ENCODE results near the gene ASMT. TPM values are rescaled to one million over a fixed set of nuclear protein-coding genes. Genes with fewer than 3 reads are reported as not detected.
"Not testable (repeated sequence)": the region's sequence is repeated elsewhere in the genome, so short reads cannot be mapped to it uniquely, and the experiment has no call there.

The ASMT gene
- polyA plus RNA-seq, 3 donors: 0.69 TPM; not detected in 2

- intact Hi-C loops (cut with micrococcal nuclease): no loop called here
- TF ChIP-seq, protein P1, sequence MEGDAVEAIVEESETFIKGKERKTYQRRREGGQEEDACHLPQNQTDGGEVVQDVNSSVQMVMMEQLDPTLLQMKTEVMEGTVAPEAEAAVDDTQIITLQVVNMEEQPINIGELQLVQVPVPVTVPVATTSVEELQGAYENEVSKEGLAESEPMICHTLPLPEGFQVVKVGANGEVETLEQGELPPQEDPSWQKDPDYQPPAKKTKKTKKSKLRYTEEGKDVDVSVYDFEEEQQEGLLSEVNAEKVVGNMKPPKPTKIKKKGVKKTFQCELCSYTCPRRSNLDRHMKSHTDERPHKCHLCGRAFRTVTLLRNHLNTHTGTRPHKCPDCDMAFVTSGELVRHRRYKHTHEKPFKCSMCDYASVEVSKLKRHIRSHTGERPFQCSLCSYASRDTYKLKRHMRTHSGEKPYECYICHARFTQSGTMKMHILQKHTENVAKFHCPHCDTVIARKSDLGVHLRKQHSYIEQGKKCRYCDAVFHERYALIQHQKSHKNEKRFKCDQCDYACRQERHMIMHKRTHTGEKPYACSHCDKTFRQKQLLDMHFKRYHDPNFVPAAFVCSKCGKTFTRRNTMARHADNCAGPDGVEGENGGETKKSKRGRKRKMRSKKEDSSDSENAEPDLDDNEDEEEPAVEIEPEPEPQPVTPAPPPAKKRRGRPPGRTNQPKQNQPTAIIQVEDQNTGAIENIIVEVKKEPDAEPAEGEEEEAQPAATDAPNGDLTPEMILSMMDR (IDR thresholded peaks at IDR 0.05): no peak
- WGBS (ENCODE audit: insufficient coverage): 73% methylated on average over 17 of the region's 21 CpGs
Observed at GRCh38 chrX:1623691-1624090, 8.8 kb downstream of the ASMT start.

GRCh38 chrX:1624158-1624860 lies 9.4 kb downstream of the ASMT start:
- H3K36me3 ChIP-seq (replicated peaks in 1 of 2; ENCODE audit: control insufficient read depth in 1 of 2, insufficient read depth in 2 of 2, low read length in 2 of 2); H3K9ac ChIP-seq (ENCODE audit: insufficient read depth, low read length, poor library complexity, severe bottlenecking); H3K9me3 ChIP-seq (replicated peaks in 1 of 2; ENCODE audit: control insufficient read depth in 1 of 2, insufficient read depth in 1 of 2, low read length in 2 of 2); H3K4me3 ChIP-seq (replicated peaks in 1 of 3; ENCODE audit: low read depth in 2 of 3, low read length in 3 of 3); H3K9me3 Mint-ChIP-seq; H2AFZ ChIP-seq (ENCODE audit: insufficient read depth, low read depth, low read length, poor library complexity, severe bottlenecking); H3K27ac ChIP-seq (ENCODE audit: low read depth in 1 of 2, low read length in 2 of 2); H3K27ac Mint-ChIP-seq; DNase-seq; H3K27me3 ChIP-seq (ENCODE audit: control insufficient read depth in 2 of 2, insufficient read depth in 2 of 2, low read length in 2 of 2); H3K4me3 Mint-ChIP-seq; H4K20me1 ChIP-seq (ENCODE audit: insufficient read depth, low read length); H3K4me1 Mint-ChIP-seq; H3K4me2 ChIP-seq (replicated peaks; ENCODE audit: extremely low read depth, low read length, poor library complexity, severe bottlenecking); intact Hi-C loops (cut with micrococcal nuclease); H3K36me3 Mint-ChIP-seq; H3K4me1 ChIP-seq (ENCODE audit: control insufficient read depth in 1 of 2, insufficient read depth in 2 of 2, low read length in 2 of 2); H3K79me2 ChIP-seq (ENCODE audit: insufficient read depth, low read length): not testable (repeated sequence)
- H3K27me3 Mint-ChIP-seq (ENCODE audit: low read depth in 3 of 3): peaks cover 6 to 11% (median 7%) of the 10 kb centered on the region in 3 donors
- 93% methylated on average over 14 of the region's 14 CpGs for WGBS (ENCODE audit: insufficient coverage)

More at GRCh38 chrX:1623691-1624090, 8.8 kb downstream of the ASMT start:
- no peaks in the 10 kb centered on the region for H3K27me3 ChIP-seq (ENCODE audit: control insufficient read depth in 2 of 2, insufficient read depth in 2 of 2, low read length in 2 of 2)
- peaks cover 6 to 9% (median 6%) of the 10 kb centered on the region in 3 donors for H3K27me3 Mint-ChIP-seq (ENCODE audit: low read depth in 3 of 3)
- H3K4me1 Mint-ChIP-seq: peaks cover 10% of the 10 kb centered on the region
- no peak for DNase-seq
- no peaks in the 10 kb centered on the region for H3K79me2 ChIP-seq (ENCODE audit: insufficient read depth, low read length)
- no peak overlapping the region for H2AFZ ChIP-seq (ENCODE audit: insufficient read depth, low read depth, low read length, poor library complexity, severe bottlenecking)
- no peak overlapping the region for H3K27ac ChIP-seq (ENCODE audit: low read depth in 1 of 2, low read length in 2 of 2)
- no peak overlapping the region for H3K9ac ChIP-seq (ENCODE audit: insufficient read depth, low read length, poor library complexity, severe bottlenecking)
- H3K27ac Mint-ChIP-seq: no peak overlapping the region
- peaks cover 0 to 2% (median 0%) of the 10 kb centered on the region in 7 donors for H3K9me3 Mint-ChIP-seq
- no peaks in the 10 kb centered on the region for H4K20me1 ChIP-seq (ENCODE audit: insufficient read depth, low read length)
- H3K4me1 ChIP-seq (ENCODE audit: control insufficient read depth in 1 of 2, insufficient read depth in 2 of 2, low read length in 2 of 2): peaks cover 9 to 10% of the 10 kb centered on the region in 2 donors
- no peaks in the 10 kb centered on the region for H3K9me3 ChIP-seq (replicated peaks in 1 of 2; ENCODE audit: control insufficient read depth in 1 of 2, insufficient read depth in 1 of 2, low read length in 2 of 2)
- H3K36me3 ChIP-seq (replicated peaks in 1 of 2; ENCODE audit: control insufficient read depth in 1 of 2, insufficient read depth in 2 of 2, low read length in 2 of 2): no peaks in the 10 kb centered on the region
- no peaks in the 10 kb centered on the region for H3K36me3 Mint-ChIP-seq
- H3K4me3 Mint-ChIP-seq: no peak overlapping the region
- no peak overlapping the region for H3K4me3 ChIP-seq (replicated peaks in 1 of 3; ENCODE audit: low read depth in 2 of 3, low read length in 3 of 3)
- no peak overlapping the region for H3K4me2 ChIP-seq (replicated peaks; ENCODE audit: extremely low read depth, low read length, poor library complexity, severe bottlenecking)

GRCh38 chrX:1624861-1625215 lies 10.0 kb downstream of the ASMT start:
- H3K27ac Mint-ChIP-seq; H4K20me1 ChIP-seq (ENCODE audit: insufficient read depth, low read length); H3K79me2 ChIP-seq (ENCODE audit: insufficient read depth, low read length); DNase-seq; H3K4me3 ChIP-seq (replicated peaks in 1 of 3; ENCODE audit: low read depth in 2 of 3, low read length in 3 of 3); H3K4me2 ChIP-seq (replicated peaks; ENCODE audit: extremely low read depth, low read length, poor library complexity, severe bottlenecking); H2AFZ ChIP-seq (ENCODE audit: insufficient read depth, low read depth, low read length, poor library complexity, severe bottlenecking); H3K36me3 ChIP-seq (replicated peaks in 1 of 2; ENCODE audit: control insufficient read depth in 1 of 2, insufficient read depth in 2 of 2, low read length in 2 of 2); H3K4me3 Mint-ChIP-seq; H3K9ac ChIP-seq (ENCODE audit: insufficient read depth, low read length, poor library complexity, severe bottlenecking); H3K27ac ChIP-seq (ENCODE audit: low read depth in 1 of 2, low read length in 2 of 2); H3K27me3 ChIP-seq (ENCODE audit: control insufficient read depth in 2 of 2, insufficient read depth in 2 of 2, low read length in 2 of 2); H3K36me3 Mint-ChIP-seq; intact Hi-C loops (cut with micrococcal nuclease); H3K9me3 ChIP-seq (replicated peaks in 1 of 2; ENCODE audit: control insufficient read depth in 1 of 2, insufficient read depth in 1 of 2, low read length in 2 of 2); H3K4me1 Mint-ChIP-seq; H3K9me3 Mint-ChIP-seq; H3K4me1 ChIP-seq (ENCODE audit: control insufficient read depth in 1 of 2, insufficient read depth in 2 of 2, low read length in 2 of 2): not testable (repeated sequence)
- WGBS (ENCODE audit: insufficient coverage): 86% methylated on average over 1 of the region's 7 CpGs
- H3K27me3 Mint-ChIP-seq (ENCODE audit: low read depth in 3 of 3): peaks cover 6 to 11% (median 7%) of the 10 kb centered on the region in 3 donors
